HCT116 (cell line): ENCODE measurements around the gene CORO6. TPM values are rescaled to one million over a fixed set of nuclear protein-coding genes. Genes with fewer than 3 reads are reported as not detected.

ENCODE experiments used
- ATAC-seq: fragments of 200-7000 bp; cut with Tn5 transposase; 2 replicates; pipeline ENCODE4 v1.9.1; 2020; ENCODE audit warnings: mild to moderate bottlenecking, moderate library complexity
- BruUV-seq: library from RNA; stranded (reverse); fragments of 400-500 nt; replicated peaks from 2 replicates; lab custom pipeline; 2021; lab: Mats Ljungman, UMichigan
- CTCF ChIA-PET: fragments of 300-600 bp; sonication (Branson Sonifier 250); formaldehyde crosslinking; loops from one replicate; lab custom pipeline; 2021; ENCODE audit warnings: antibody characterized with exemption; lab: Charles Lee
- POLR2A ChIA-PET: fragments of 300-600, 350-600 bp; sonication (Branson Sonifier 250); formaldehyde crosslinking; loops from one replicate; lab custom pipeline; 2021; ENCODE audit warnings: antibody characterized with exemption; lab: Charles Lee
- RAD21 ChIA-PET, 2 experiments: fragments of 300-600 bp; sonication (Branson Sonifier 250); formaldehyde crosslinking; loops; one replicate each; lab custom pipeline; 2023; ENCODE audit warnings: low total read pairs in 2 of 2; ENCODE audit not compliant: uncharacterized antibody in 2 of 2, unreplicated experiment in 2 of 2, low non-redundant PET in 1 of 2; lab: Charles Lee
- DNase-seq: peaks from one replicate; pipeline ENCODE4 v3.0.0-alpha.2; 2010; ENCODE audit warnings: low read depth, low spot score
- H2AFZ ChIP-seq: fragments of 200-600 bp; shearing (Covaris generic), sonication (generic); 2 replicates; pipeline ENCODE4 v1.6.1; 2017; ENCODE audit warnings: low read depth, mixed run types, mixed read lengths, antibody characterized with exemption, low read length; ENCODE audit not compliant: poor library complexity, severe bottlenecking
- H3K27ac ChIP-seq: 2 replicates; pipeline ENCODE4 v1.5.1; 2012; ENCODE audit warnings: low read depth, low read length
- H3K27me3 ChIP-seq: fragments of 200-600 bp; sonication (generic); 2 replicates; pipeline ENCODE4 v1.6.1; 2016; ENCODE audit warnings: mixed run types, low read length, mixed read lengths; ENCODE audit not compliant: insufficient read depth
- H3K36me3 ChIP-seq, 2 experiments: fragments of 200-500 bp in 1 of 2; fragments of 200-600 bp in 1 of 2; sonication (Bioruptor generic) in 1 of 2; sonication (generic) in 1 of 2; 2 replicates each; pipeline versions ENCODE4 v1.5.1 to v1.6.1; 2014 to 2016; ENCODE audit warnings: low read length in 2 of 2, inconsistent platforms in 1 of 2, mixed read lengths in 1 of 2, mixed run types in 1 of 2; ENCODE audit not compliant: insufficient read depth in 2 of 2, control insufficient read depth in 1 of 2
- H3K4me1 ChIP-seq, 2 experiments: fragments of 200-600 bp in 1 of 2; sonication (generic) in 1 of 2; 2 replicates each; pipeline versions ENCODE4 v1.5.1 to v1.6.1; 2012 to 2017; ENCODE audit warnings: low read length in 2 of 2, inconsistent platforms in 1 of 2, mild to moderate bottlenecking in 1 of 2, mixed read lengths in 1 of 2, mixed run types in 1 of 2, moderate library complexity in 1 of 2; ENCODE audit not compliant: insufficient read depth in 2 of 2, control insufficient read depth in 1 of 2
- H3K4me2 ChIP-seq: fragments of 200-600 bp; sonication (generic); 2 replicates; pipeline ENCODE4 v1.6.1; 2017; ENCODE audit warnings: mixed run types, low read length, mixed read lengths
- H3K4me3 ChIP-seq, 2 experiments: fragments of 200-600 bp in 1 of 2; sonication (generic) in 1 of 2; replicated peaks in 1 of 2; 2 replicates each; pipeline ENCODE4 v1.5.1; 2011 to 2016; ENCODE audit warnings: low read length in 2 of 2, control low read depth in 1 of 2, low read depth in 1 of 2, mild to moderate bottlenecking in 1 of 2, mixed read lengths in 1 of 2, mixed run types in 1 of 2
- H3K79me2 ChIP-seq: fragments of 200-600 bp; sonication (generic); 2 replicates; pipeline ENCODE4 v1.6.1; 2017; ENCODE audit warnings: mild to moderate bottlenecking, mixed run types, low read length, moderate library complexity, mixed read lengths; ENCODE audit not compliant: insufficient read depth
- H3K9ac ChIP-seq: fragments of 200-600 bp; sonication (generic); 2 replicates; pipeline ENCODE4 v1.6.1; 2016; ENCODE audit warnings: low read length, mixed read lengths
- H3K9me2 ChIP-seq: fragments of 200-600 bp; sonication (generic), shearing (Covaris generic); 2 replicates; pipeline ENCODE4 v1.6.1; 2017; ENCODE audit warnings: mixed run types, mild to moderate bottlenecking, moderate library complexity; ENCODE audit not compliant: insufficient read depth
- H3K9me3 ChIP-seq, 2 experiments: fragments of 200-500 bp in 1 of 2; fragments of 200-600 bp in 1 of 2; sonication (Bioruptor generic) in 1 of 2; sonication (generic) in 1 of 2; 2 replicates each; pipeline ENCODE4 v1.6.1; 2014 to 2017; ENCODE audit warnings: low read length in 2 of 2, mixed read lengths in 2 of 2, inconsistent platforms in 1 of 2, low read depth in 1 of 2, mild to moderate bottlenecking in 1 of 2, mixed run types in 1 of 2, moderate library complexity in 1 of 2; ENCODE audit not compliant: control insufficient read depth in 1 of 2, insufficient read depth in 1 of 2
- H4K20me1 ChIP-seq: fragments of 200-600 bp; sonication (generic), shearing (Covaris generic); 2 replicates; pipeline ENCODE4 v1.6.1; 2017; ENCODE audit warnings: mixed run types, mild to moderate bottlenecking, moderate library complexity; ENCODE audit not compliant: insufficient read depth
- CBX3 ChIP-seq: IDR thresholded peaks from 2 replicates; pipeline ENCODE4 v1.6.1; 2012; ENCODE audit warnings: low read depth
- CTCF ChIP-seq, 3 experiments: fragments of 200-600 bp in 1 of 3; sonication (generic) in 1 of 3; IDR thresholded peaks in 2 of 3; conservative IDR thresholded peaks in 1 of 3; 2 replicates each; pipeline ENCODE4 v1.5.1; 2012 to 2017; ENCODE audit warnings: low read depth in 2 of 3, low read length in 2 of 3, antibody characterized with exemption in 1 of 3, borderline replicate concordance in 1 of 3, control low read depth in 1 of 3, mild to moderate bottlenecking in 1 of 3, mixed read lengths in 1 of 3, mixed run types in 1 of 3, moderate library complexity in 1 of 3; ENCODE audit not compliant: insufficient read depth in 1 of 3
- ELF1 ChIP-seq: IDR thresholded peaks from 2 replicates; pipeline ENCODE4 v1.6.1; 2012; ENCODE audit warnings: low read depth, borderline replicate concordance
- EZH2 ChIP-seq: fragments of 200-600 bp; sonication (generic); IDR thresholded peaks from 2 replicates; pipeline ENCODE4 v1.6.1; 2017; ENCODE audit warnings: antibody characterized with exemption, mixed run types
- FOSL1 ChIP-seq: IDR thresholded peaks from 2 replicates; pipeline ENCODE4 v1.6.1; 2012; ENCODE audit warnings: low read depth
- JUND ChIP-seq: IDR thresholded peaks from 2 replicates; pipeline ENCODE4 v1.6.1; 2012
- POLR2A ChIP-seq: IDR thresholded peaks from 2 replicates; pipeline ENCODE4 v1.7.0; 2011; ENCODE audit warnings: borderline replicate concordance; ENCODE audit not compliant: insufficient read depth, insufficient read length; ENCODE audit errors: extremely low read depth
- POLR2AphosphoS5 ChIP-seq: IDR thresholded peaks from 2 replicates; pipeline ENCODE4 v1.6.1; 2011; ENCODE audit warnings: mild to moderate bottlenecking, low read depth, low read length, moderate library complexity
- RAD21 ChIP-seq: IDR thresholded peaks from 2 replicates; pipeline ENCODE4 v1.6.1; 2012; ENCODE audit warnings: low read depth, mild to moderate bottlenecking
- REST ChIP-seq: IDR thresholded peaks from 2 replicates; pipeline ENCODE4 v1.6.1; 2012; ENCODE audit warnings: low read depth
- SP1 ChIP-seq: IDR thresholded peaks from 2 replicates; pipeline ENCODE4 v1.6.1; 2012; ENCODE audit warnings: low read depth
- YY1 ChIP-seq: IDR thresholded peaks from 2 replicates; pipeline ENCODE4 v1.6.1; 2011; ENCODE audit warnings: low read length, low read depth, moderate library complexity, mild to moderate bottlenecking; ENCODE audit not compliant: insufficient replicate concordance; ENCODE audit errors: extremely low read depth
- ZFX ChIP-seq: fragments of 450-650 bp; IDR thresholded peaks from 2 replicates; pipeline ENCODE4 v1.6.1; 2017
- ZNF274 ChIP-seq: fragments of 200-500 bp; sonication (Bioruptor generic); IDR thresholded peaks from 2 replicates; pipeline ENCODE4 v1.6.1; 2014; ENCODE audit warnings: mild to moderate bottlenecking, low read depth, low read length, inconsistent platforms
- intact Hi-C: fragments of 100-400 bp; cut with micrococcal nuclease; formaldehyde crosslinking; loops from 2 replicates; pipeline ENCODE4 v1.10.0; 2022
- total RNA-seq: library from RNA; stranded (reverse); gene quantifications from one replicate; pipeline ENCODE4 v1.2.1, GENCODE V29; 2021; ENCODE audit not compliant: unreplicated experiment

Gene CORO6
- total RNA-seq, 1 experiment from 2014 or later, result 8.7 TPM

- Histone ChIP-seq H3K4me2 (no peak overlapping the region), H3K9me2 (no peaks in the 10 kb centered on the region), H3K9me3 (no peaks in the 10 kb centered on the region), H3K4me3 (no peak overlapping the region), H2AFZ (no peak overlapping the region), H3K79me2 (no peaks in the 10 kb centered on the region), H3K4me1 (no peaks in the 10 kb centered on the region), H3K36me3 (no peaks in the 10 kb centered on the region), H3K27ac (no peak overlapping the region), H3K9ac (no peak overlapping the region), H3K27me3 (no peaks in the 10 kb centered on the region), H4K20me1 (no peaks in the 10 kb centered on the region)
- BruUV-seq, result no TSS peak
- POLR2A ChIA-PET, result no interaction called here
- no peak for ATAC-seq
- intact Hi-C loops, result no loop called here
- CTCF ChIA-PET, result interaction anchor here (1.2 kb wide), 2 partner anchors 10 to 33 kb away, joined by 3 read pairs; no protein-coding TSS in a partner anchor
- TF ChIP-seq POLR2A (no peak), EZH2 (no peak), REST (no peak), ZFX (no peak), FOSL1 (no peak), YY1 (no peak), ELF1 (no peak), POLR2AphosphoS5 (no peak), ZNF274 (no peak), RAD21 (no peak), CBX3 (no peak), JUND (no peak), SP1 (no peak), CTCF (IDR thresholded peaks at IDR 0.05 in 2 of 3, conservative IDR thresholded peaks at IDR 0.05 in 1 of 3; ENCODE audit: borderline replicate concordance in 1 of 3, insufficient read depth in 1 of 3, low read depth in 2 of 3, low read length in 2 of 3) (no peak)
- DNase-seq, result no peak
- RAD21 ChIA-PET, result interaction anchor here in 1 of 2 experiments (0.6 kb wide), 1 partner anchor 134 kb away, joined by 4 read pairs; no protein-coding TSS in a partner anchor
Measured at GRCh38 chr17:29649359-29649758, 26.6 kb upstream of the CORO6 start.
